ENCODE data around the gene TRERF1. TPM values are rescaled to one million over a fixed set of nuclear protein-coding genes. Genes with fewer than 3 reads are reported as not detected.
A peak's percentile ranks its signal among the peaks of the same experiment; 100 is the strongest.
"Not testable (repeated sequence)": the region's sequence is repeated elsewhere in the genome, so short reads cannot be mapped to it uniquely, and the experiment has no call there.

TRERF1 gene
- total RNA-seq, 1 experiment from 2014 or later, result 9.7 TPM

- DNase-seq; H3K4me3 ChIP-seq (ENCODE audit: insufficient read depth, low read depth, low read length); H3K36me3 ChIP-seq (replicated peaks; ENCODE audit: control insufficient read depth, insufficient read depth, low read length); H3K27me3 ChIP-seq (ENCODE audit: control insufficient read depth, insufficient read depth, low read length): not testable (repeated sequence)
Measured at GRCh38 chr6:42202131-42202915, 249.4 kb downstream of the TRERF1 start.

GRCh38 chr6:42201382-42201781 lies 250.3 kb downstream of the TRERF1 start:
- no peaks in the 10 kb centered on the region for H3K27me3 ChIP-seq (ENCODE audit: control insufficient read depth, insufficient read depth, low read length)
- DNase-seq, result no peak
- peaks cover 2% of the 10 kb centered on the region; the same call in 1 of the 2 replicates for H3K36me3 ChIP-seq (replicated peaks; ENCODE audit: control insufficient read depth, insufficient read depth, low read length)
- no peak overlapping the region for H3K4me3 ChIP-seq (ENCODE audit: insufficient read depth, low read depth, low read length)

GRCh38 chr6:42200035-42200434 lies 251.7 kb downstream of the TRERF1 start:
- DNase-seq, result no peak
- Histone ChIP-seq H3K4me3 (ENCODE audit: insufficient read depth, low read depth, low read length) (no peak overlapping the region), H3K36me3 (replicated peaks; ENCODE audit: control insufficient read depth, insufficient read depth, low read length) (peaks cover 2% of the 10 kb centered on the region), H3K27me3 (ENCODE audit: control insufficient read depth, insufficient read depth, low read length) (no peaks in the 10 kb centered on the region)

- no peaks in the 10 kb centered on the region for H3K27me3 ChIP-seq (ENCODE audit: control insufficient read depth, insufficient read depth, low read length)
- DNase-seq, result no peak
- H3K4me3 ChIP-seq (ENCODE audit: insufficient read depth, low read depth, low read length), result no peak overlapping the region
- H3K36me3 ChIP-seq (replicated peaks; ENCODE audit: control insufficient read depth, insufficient read depth, low read length), result no peaks in the 10 kb centered on the region; the same call in 1 of the 2 replicates
Measured at GRCh38 chr6:42199106-42199981, 252.4 kb downstream of the TRERF1 start.

GRCh38 chr6:42197555-42198362 lies 254.0 kb downstream of the TRERF1 start:
- DNase-seq, result no peak
- H3K4me3 ChIP-seq (ENCODE audit: insufficient read depth, low read depth, low read length), result no peak overlapping the region
- H3K36me3 ChIP-seq (replicated peaks; ENCODE audit: control insufficient read depth, insufficient read depth, low read length), result no peaks in the 10 kb centered on the region; the same call in 1 of the 2 replicates
- H3K27me3 ChIP-seq (ENCODE audit: control insufficient read depth, insufficient read depth, low read length), result no peaks in the 10 kb centered on the region

- DNase-seq, result no peak
- H3K4me3 ChIP-seq (ENCODE audit: insufficient read depth, low read depth, low read length), result no peak overlapping the region
- H3K36me3 ChIP-seq (replicated peaks; ENCODE audit: control insufficient read depth, insufficient read depth, low read length), result no peaks in the 10 kb centered on the region; the same call in 1 of the 2 replicates
- H3K27me3 ChIP-seq (ENCODE audit: control insufficient read depth, insufficient read depth, low read length), result no peaks in the 10 kb centered on the region
Measured at GRCh38 chr6:42195415-42195814, 256.3 kb downstream of the TRERF1 start.

GRCh38 chr6:42194056-42194455 lies 257.7 kb downstream of the TRERF1 start:
- Histone ChIP-seq H3K4me3 (ENCODE audit: insufficient read depth, low read depth, low read length) (no peak overlapping the region), H3K36me3 (replicated peaks; ENCODE audit: control insufficient read depth, insufficient read depth, low read length) (no peaks in the 10 kb centered on the region; the same call in 1 of the 2 replicates), H3K27me3 (ENCODE audit: control insufficient read depth, insufficient read depth, low read length) (no peaks in the 10 kb centered on the region)
- DNase-seq, result no peak

GRCh38 chr6:42193491-42193894 lies 258.2 kb downstream of the TRERF1 start:
- no peaks in the 10 kb centered on the region for H3K27me3 ChIP-seq (ENCODE audit: control insufficient read depth, insufficient read depth, low read length)
- DNase-seq, result peak; percentile 64
- no peak overlapping the region for H3K4me3 ChIP-seq (ENCODE audit: insufficient read depth, low read depth, low read length)
- H3K36me3 ChIP-seq (replicated peaks; ENCODE audit: control insufficient read depth, insufficient read depth, low read length), result no peaks in the 10 kb centered on the region; the same call in 1 of the 2 replicates

GRCh38 chr6:42192385-42192784 lies 259.3 kb downstream of the TRERF1 start:
- DNase-seq; H3K36me3 ChIP-seq (replicated peaks; ENCODE audit: control insufficient read depth, insufficient read depth, low read length); H3K4me3 ChIP-seq (ENCODE audit: insufficient read depth, low read depth, low read length); H3K27me3 ChIP-seq (ENCODE audit: control insufficient read depth, insufficient read depth, low read length): not testable (repeated sequence)

- no peak for DNase-seq
- H3K4me3 ChIP-seq (ENCODE audit: insufficient read depth, low read depth, low read length), result no peak overlapping the region
- H3K36me3 ChIP-seq (replicated peaks; ENCODE audit: control insufficient read depth, insufficient read depth, low read length), result no peaks in the 10 kb centered on the region; the same call in 1 of the 2 replicates
- no peaks in the 10 kb centered on the region for H3K27me3 ChIP-seq (ENCODE audit: control insufficient read depth, insufficient read depth, low read length)
Measured at GRCh38 chr6:42190554-42191183, 261.1 kb downstream of the TRERF1 start.

GRCh38 chr6:42188406-42188805 lies 263.3 kb downstream of the TRERF1 start:
- no peak for DNase-seq
- Histone ChIP-seq H3K27me3 (ENCODE audit: control insufficient read depth, insufficient read depth, low read length) (no peaks in the 10 kb centered on the region), H3K36me3 (replicated peaks; ENCODE audit: control insufficient read depth, insufficient read depth, low read length) (no peaks in the 10 kb centered on the region), H3K4me3 (ENCODE audit: insufficient read depth, low read depth, low read length) (no peak overlapping the region)

- H3K27me3 ChIP-seq (ENCODE audit: control insufficient read depth, insufficient read depth, low read length), result no peaks in the 10 kb centered on the region
- DNase-seq, result no peak
- H3K4me3 ChIP-seq (ENCODE audit: insufficient read depth, low read depth, low read length), result no peak overlapping the region
- no peaks in the 10 kb centered on the region for H3K36me3 ChIP-seq (replicated peaks; ENCODE audit: control insufficient read depth, insufficient read depth, low read length)
Measured at GRCh38 chr6:42185597-42185996, 266.1 kb downstream of the TRERF1 start.

- H3K27me3 ChIP-seq (ENCODE audit: control insufficient read depth, insufficient read depth, low read length), result no peaks in the 10 kb centered on the region
- DNase-seq, result no peak
- H3K4me3 ChIP-seq (ENCODE audit: insufficient read depth, low read depth, low read length), result no peak overlapping the region
- no peaks in the 10 kb centered on the region for H3K36me3 ChIP-seq (replicated peaks; ENCODE audit: control insufficient read depth, insufficient read depth, low read length)
Measured at GRCh38 chr6:42184475-42184874, 267.3 kb downstream of the TRERF1 start.

GRCh38 chr6:42182101-42182500 lies 269.6 kb downstream of the TRERF1 start:
- Histone ChIP-seq H3K27me3 (ENCODE audit: control insufficient read depth, insufficient read depth, low read length) (peaks cover 1% of the 10 kb centered on the region; the same call in 1 of the 2 replicates), H3K4me3 (ENCODE audit: insufficient read depth, low read depth, low read length) (no peak overlapping the region), H3K36me3 (replicated peaks; ENCODE audit: control insufficient read depth, insufficient read depth, low read length) (no peaks in the 10 kb centered on the region)
- DNase-seq, result no peak

Measured in H7 (cell line).